GM23338 (cell line): Measurements from ENCODE around the gene ORM1. TPM values are rescaled to one million over a fixed set of nuclear protein-coding genes. Genes with fewer than 3 reads are reported as not detected.

Experiments
- ATAC-seq: fragments of 200-7000 bp; cut with Tn5 transposase; 3 replicates; pipeline ENCODE4 v1.9.1; 2020
- DNase-seq: peaks from one replicate; pipeline ENCODE4 v3.0.0-alpha.2; 2015; ENCODE audit warnings: low spot score
- H2AFZ ChIP-seq: fragments of 200-600 bp; sonication (generic); 2 replicates; pipeline ENCODE4 v1.8.0; 2016; ENCODE audit warnings: antibody characterized with exemption, mild to moderate bottlenecking, moderate library complexity
- H3F3A ChIP-seq: fragments of 200-600 bp; sonication (generic); replicated peaks from 2 replicates; pipeline ENCODE4 v1.8.0; 2017; ENCODE audit warnings: antibody characterized with exemption, mixed run types, low read depth
- H3K27ac ChIP-seq: fragments of 200-600 bp; sonication (generic); 2 replicates; pipeline ENCODE4 v1.6.1; 2016; ENCODE audit warnings: low read depth
- H3K27me3 ChIP-seq: fragments of 200-600 bp; sonication (generic); 2 replicates; pipeline ENCODE4 v1.8.0; 2016; ENCODE audit warnings: mild to moderate bottlenecking, mixed run types, moderate library complexity; ENCODE audit not compliant: insufficient read depth
- H3K36me3 ChIP-seq: fragments of 200-600 bp; sonication (generic); 2 replicates; pipeline ENCODE4 v1.8.0; 2016; ENCODE audit warnings: mild to moderate bottlenecking; ENCODE audit not compliant: insufficient read depth
- H3K4me1 ChIP-seq: fragments of 200-600 bp; sonication (generic); 2 replicates; pipeline ENCODE4 v1.8.0; 2016; ENCODE audit warnings: mild to moderate bottlenecking, moderate library complexity; ENCODE audit not compliant: insufficient read depth
- H3K4me2 ChIP-seq: fragments of 200-600 bp; sonication (generic); 2 replicates; pipeline ENCODE4 v1.7.1; 2017; ENCODE audit warnings: mixed run types
- H3K4me3 ChIP-seq: fragments of 200-600 bp; sonication (generic); 2 replicates; pipeline ENCODE4 v1.6.1; 2016; ENCODE audit warnings: mixed run types
- H3K79me2 ChIP-seq: fragments of 200-600 bp; sonication (generic); replicated peaks from 2 replicates; pipeline ENCODE4 v1.8.0; 2017; ENCODE audit warnings: mild to moderate bottlenecking; ENCODE audit not compliant: insufficient read depth
- H3K9me2 ChIP-seq: fragments of 200-600 bp; sonication (generic); 2 replicates; pipeline ENCODE4 v1.8.0; 2017; ENCODE audit not compliant: insufficient read depth
- H4K20me1 ChIP-seq: fragments of 200-600 bp; sonication (generic); replicated peaks from 2 replicates; pipeline ENCODE4 v1.8.0; 2017; ENCODE audit warnings: mild to moderate bottlenecking; ENCODE audit not compliant: insufficient read depth
- H3K27ac Mint-ChIP-seq: 2 replicates; pipeline ENCODE4 v1.8.0; 2020; ENCODE audit warnings: inconsistent platforms, mild to moderate bottlenecking, moderate library complexity, mixed read lengths
- H3K27me3 Mint-ChIP-seq: 3 replicates; pipeline ENCODE4 v1.8.0; 2022; ENCODE audit warnings: low read depth, mild to moderate bottlenecking, moderate library complexity, mixed read lengths, inconsistent platforms; ENCODE audit not compliant: insufficient read depth, poor library complexity
- H3K36me3 Mint-ChIP-seq: 3 replicates; pipeline ENCODE4 v1.8.0; 2021; ENCODE audit warnings: low read depth, mild to moderate bottlenecking, inconsistent platforms, moderate library complexity, mixed read lengths
- H3K4me1 Mint-ChIP-seq: 3 replicates; pipeline ENCODE4 v1.8.0; 2020; ENCODE audit warnings: mild to moderate bottlenecking, inconsistent platforms, mixed read lengths
- H3K4me3 Mint-ChIP-seq: 3 replicates; pipeline ENCODE4 v1.8.0; 2021; ENCODE audit warnings: moderate library complexity, mild to moderate bottlenecking, inconsistent platforms, mixed read lengths
- H3K9me3 Mint-ChIP-seq: 3 replicates; pipeline ENCODE4 v1.8.0; 2020; ENCODE audit warnings: moderate library complexity, mild to moderate bottlenecking, inconsistent platforms, mixed read lengths
- CREB1 ChIP-seq: fragments of 250-450 bp; sonication (Bioruptor Pico); IDR thresholded peaks from 2 replicates; pipeline ENCODE4 v1.5.0; 2020; ENCODE audit warnings: low read depth, mild to moderate bottlenecking, moderate library complexity
- CTCF ChIP-seq, 2 experiments: fragments of 200-600 bp in 1 of 2; sonication (generic) in 1 of 2; conservative IDR thresholded peaks; 2 replicates each; pipeline versions ENCODE4 v1.5.1 to v1.6.1; 2016 to 2017; ENCODE audit warnings: antibody characterized with exemption in 2 of 2, low read depth in 2 of 2, mild to moderate bottlenecking in 2 of 2, moderate library complexity in 1 of 2
- ETS1 ChIP-seq: IDR thresholded peaks from 2 replicates; pipeline ENCODE4 v1.6.1; 2016; ENCODE audit warnings: antibody characterized with exemption
- EZH2phosphoT487 ChIP-seq: fragments of 200-600 bp; sonication (generic); IDR thresholded peaks from one replicate; pipeline ENCODE4 v1.8.1; 2018; ENCODE audit warnings: antibody characterized with exemption; ENCODE audit not compliant: unreplicated experiment
- REST ChIP-seq: IDR thresholded peaks from one replicate; pipeline ENCODE4 v1.6.1; 2018; ENCODE audit warnings: antibody characterized with exemption; ENCODE audit not compliant: unreplicated experiment
- STAT1 ChIP-seq: IDR thresholded peaks from one replicate; pipeline ENCODE4 v1.6.1; 2016; ENCODE audit warnings: antibody characterized with exemption; ENCODE audit not compliant: unreplicated experiment
- ZNF331 ChIP-seq: fragments of 250-450 bp; sonication (Bioruptor Pico); IDR thresholded peaks from 2 replicates; pipeline ENCODE4 v1.5.0; 2020; ENCODE audit warnings: low read depth, mild to moderate bottlenecking, moderate library complexity
- ZNF462 ChIP-seq: fragments of 250-450 bp; sonication (Bioruptor Pico); IDR thresholded peaks from 2 replicates; pipeline ENCODE4 v1.5.0; 2020; ENCODE audit warnings: mild to moderate bottlenecking, moderate library complexity
- polyA plus RNA-seq: library from polyadenylated mRNA; unstranded; fragments of >200 nt; fragmentation: Nextera tagmentation; extraction: Ambion mirVana; gene quantifications from 2 replicates; pipeline ENCODE4 v1.2.1, GENCODE V29; 2016
- total RNA-seq: library from RNA; depleted of rRNA; stranded (reverse); fragments of >200 nt; shearing (Covaris generic); gene quantifications from 2 replicates; pipeline ENCODE4 v1.2.3, GENCODE V29; 2014

The ORM1 gene
- total and polyA plus RNA-seq, 2 experiments from 2014 or later, result not detected

- Histone ChIP-seq H3K27me3 (no peaks in the 10 kb centered on the region), H4K20me1 (no peaks in the 10 kb centered on the region), H3K27ac (no peak overlapping the region), H3K4me3 (no peak overlapping the region), H3K4me2 (no peak overlapping the region), H2AFZ (no peak overlapping the region), H3K79me2 (no peaks in the 10 kb centered on the region), H3K9me2 (no peaks in the 10 kb centered on the region), H3K36me3 (no peaks in the 10 kb centered on the region), H3K4me1 (no peaks in the 10 kb centered on the region), H3F3A (peaks cover 6% of the 10 kb centered on the region; the same call in 1 of the 2 replicates)
- Mint-ChIP-seq H3K27me3 (peaks cover 7% of the 10 kb centered on the region), H3K4me1 (peaks cover 4% of the 10 kb centered on the region), H3K27ac (no peak overlapping the region), H3K4me3 (no peak overlapping the region), H3K9me3 (no peaks in the 10 kb centered on the region), H3K36me3 (peaks cover 6% of the 10 kb centered on the region; the same call in 1 of the 3 replicates)
- ATAC-seq (no peak), DNase-seq (no peak)
- TF ChIP-seq ETS1 (no peak), CREB1 (CRISPR knock-in tag) (no peak), ZNF331 (CRISPR knock-in tag) (no peak), STAT1 (no peak), ZNF462 (CRISPR knock-in tag) (no peak), CTCF (conservative IDR thresholded peaks at IDR 0.05; ENCODE audit: low read depth in 2 of 2) (no peak), EZH2phosphoT487 (no peak), REST (no peak)
These were observed 18.3 kb upstream of the ORM1 start for GRCh38 chr9:114304416-114305188.
